GM12878 (cell line): ENCODE measurements around the gene SARS1. TPM values are rescaled to one million over a fixed set of nuclear protein-coding genes. Genes with fewer than 3 reads are reported as not detected.

ENCODE experiments used
- ATAC-seq: fragments of 200-7000 bp; cut with Tn5 transposase; 3 replicates; pipeline ENCODE4 v1.9.1; 2020; ENCODE audit warnings: mild to moderate bottlenecking, moderate library complexity
- BruUV-seq: library from RNA; stranded (reverse); fragments of 400-500 nt; replicated peaks from 2 replicates; lab custom pipeline; 2021; lab: Mats Ljungman, UMichigan
- CTCF ChIA-PET: fragments of 300-600 bp; sonication (Branson Sonifier 250); formaldehyde crosslinking; extraction: SDS; loops from one replicate; lab custom pipeline; 2021; ENCODE audit warnings: inconsistent platforms; lab: Yijun Ruan, JAX
- POLR2A ChIA-PET: fragments of 350-600 bp; formaldehyde crosslinking; extraction: SDS; loops from one replicate; lab custom pipeline; 2021; ENCODE audit warnings: inconsistent platforms; lab: Charles Lee
- RAD21 ChIA-PET: fragments of 300-600 bp; sonication (Branson Sonifier 250); formaldehyde crosslinking; loops from one replicate; lab custom pipeline; 2023; ENCODE audit warnings: antibody characterized with exemption; ENCODE audit not compliant: unreplicated experiment; lab: Charles Lee
- SMC1A ChIA-PET: fragments of 300-600 bp; sonication (Branson Sonifier 250); formaldehyde crosslinking; loops from one replicate; lab custom pipeline; 2023; ENCODE audit not compliant: unreplicated experiment, uncharacterized antibody; lab: Charles Lee
- DNase-seq: peaks from one replicate; pipeline ENCODE4 v3.0.0-alpha.2; 2011; ENCODE audit warnings: low read depth, low spot score
- FAIRE-seq: peaks from 3 replicates; lab custom pipeline; 2011; peaks lifted over from hg19 to GRCh38; lab: Jason Lieb, UNC
- H2AFZ ChIP-seq: 2 replicates; pipeline ENCODE4 v1.6.0; 2011; ENCODE audit warnings: low read depth, low read length, control low read depth; ENCODE audit not compliant: control insufficient read depth
- H3K27ac ChIP-seq: 2 replicates; pipeline ENCODE4 v1.5.1; 2011; ENCODE audit warnings: control low read depth; ENCODE audit not compliant: control insufficient read depth, insufficient read depth
- H3K27me3 ChIP-seq, 2 experiments: replicated peaks in 1 of 2; 2 replicates each; pipeline versions ENCODE4 v1.6.0 to v1.6.1; 2011; ENCODE audit warnings: low read length in 1 of 2; ENCODE audit not compliant: control insufficient read depth in 2 of 2, insufficient read depth in 2 of 2
- H3K36me3 ChIP-seq, 2 experiments: 2 replicates each; pipeline ENCODE4 v1.5.1; 2011; ENCODE audit warnings: low read length in 1 of 2; ENCODE audit not compliant: control insufficient read depth in 2 of 2, insufficient read depth in 2 of 2
- H3K4me1 ChIP-seq: 2 replicates; pipeline ENCODE4 v1.6.1; 2011; ENCODE audit warnings: mild to moderate bottlenecking, low read length, moderate library complexity, mixed read lengths; ENCODE audit not compliant: control insufficient read depth, insufficient read depth
- H3K4me2 ChIP-seq: 2 replicates; pipeline ENCODE4 v1.6.0; 2011; ENCODE audit warnings: control low read depth; ENCODE audit not compliant: control insufficient read depth, insufficient read depth
- H3K4me3 ChIP-seq: fragments of 200-600 bp; sonication (generic); 2 replicates; pipeline ENCODE4 v1.5.1; 2016
- H3K79me2 ChIP-seq: 2 replicates; pipeline ENCODE4 v1.6.0; 2011; ENCODE audit warnings: low read length; ENCODE audit not compliant: control insufficient read depth, insufficient read depth
- H3K9ac ChIP-seq: 2 replicates; pipeline ENCODE4 v1.8.0; 2011; ENCODE audit warnings: low read length, control low read depth, mixed read lengths; ENCODE audit not compliant: control insufficient read depth, insufficient read depth
- H3K9me3 ChIP-seq: replicated peaks from 3 replicates; pipeline ENCODE4 v1.5.1; 2011; ENCODE audit warnings: mild to moderate bottlenecking, low read length; ENCODE audit not compliant: control insufficient read depth, insufficient read depth
- H4K20me1 ChIP-seq: 2 replicates; pipeline ENCODE4 v1.6.0; 2011; ENCODE audit not compliant: control insufficient read depth, insufficient read depth
- BCL11A ChIP-seq: IDR thresholded peaks from 2 replicates; pipeline ENCODE4 v1.6.1; 2011; ENCODE audit warnings: low read depth, low read length
- EGR1 ChIP-seq, 2 experiments: IDR thresholded peaks; 1 replicate in 1 of 2; 2 replicates in 1 of 2; pipeline ENCODE4 v1.6.1; 2011 to 2012; ENCODE audit warnings: low read depth in 2 of 2, low read length in 2 of 2, borderline replicate concordance in 1 of 2, mild to moderate bottlenecking in 1 of 2, moderate library complexity in 1 of 2
- EP300 ChIP-seq, 2 experiments: fragments of 150-350 bp in 1 of 2; IDR thresholded peaks; 2 replicates each; pipeline ENCODE4 v1.6.1; 2011 to 2012; ENCODE audit warnings: low read depth in 2 of 2, low read length in 2 of 2, borderline replicate concordance in 1 of 2, improper control_type of control experiment in 1 of 2, inconsistent platforms in 1 of 2; ENCODE audit not compliant: control insufficient read depth in 1 of 2
- ESRRA ChIP-seq: IDR thresholded peaks from 2 replicates; pipeline ENCODE4 v1.6.1; 2012; ENCODE audit warnings: mild to moderate bottlenecking, low read length, improper control_type of control experiment
- HDAC6 ChIP-seq: fragments of 200-600 bp; sonication (generic); IDR thresholded peaks from one replicate; pipeline ENCODE4 v1.8.0; 2017; ENCODE audit warnings: antibody characterized with exemption; ENCODE audit not compliant: unreplicated experiment
- RCOR1 ChIP-seq: conservative IDR thresholded peaks from 2 replicates; pipeline ENCODE4 v1.6.1; 2012; ENCODE audit warnings: low read depth, low read length, improper control_type of control experiment
- SMC3 ChIP-seq: IDR thresholded peaks from 2 replicates; pipeline ENCODE4 v1.6.1; 2011; ENCODE audit warnings: low read length, improper control_type of control experiment, borderline replicate concordance
- TAF1 ChIP-seq: IDR thresholded peaks from 2 replicates; pipeline ENCODE4 v1.6.1; 2011; ENCODE audit warnings: mild to moderate bottlenecking, low read depth, low read length, borderline replicate concordance
- ZNF207 ChIP-seq: fragments of 450-650 bp; IDR thresholded peaks from 2 replicates; pipeline ENCODE4 v1.6.1; 2014; ENCODE audit warnings: antibody characterized with exemption, mild to moderate bottlenecking, borderline replicate concordance
- ZNF622 ChIP-seq: fragments of 450-650 bp; IDR thresholded peaks from 2 replicates; pipeline ENCODE4 v1.6.1; 2017; ENCODE audit warnings: mild to moderate bottlenecking, inconsistent platforms
- WGBS: methylation state at CpG from one replicate; pipeline ENCODE4 v1.1.6; 2016; ENCODE audit warnings: low lambda C conversion rate; ENCODE audit not compliant: insufficient replicate concordance, insufficient coverage; ENCODE audit errors: missing lambda C conversion rate; 5-methylcytosine and 5-hydroxymethylcytosine counted together
- in situ Hi-C: fragments of 300-500 bp; cut with MboI; formaldehyde crosslinking; loops from 9 replicates; pipeline ENCODE4 v1.14.3; 2018; ENCODE audit warnings: mixed read lengths
- intact Hi-C: fragments of 100-400 bp; cut with micrococcal nuclease; formaldehyde crosslinking; loops from one replicate; pipeline ENCODE4 v1.14.2; 2022; ENCODE audit not compliant: unreplicated experiment
- polyA plus RNA-seq, 11 experiments: library from polyadenylated mRNA; depleted of rRNA in 4 of 11; unstranded in 6 of 11; stranded (reverse) in 5 of 11; fragments of >200 nt; fragmentation: Nextera tagmentation in 4 of 11; fragmentation: Illumina TruSeq in 1 of 11; extraction: Ambion mirVana in 4 of 11; extraction: Trizol in 1 of 11; gene quantifications; 1 replicate in 1 of 11; 2 replicates in 10 of 11; pipeline versions ENCODE4 v1.2.1 to v1.2.3, GENCODE V29; 2011 to 2016; ENCODE audit warnings: inconsistent platforms in 2 of 11, missing spikeins in 2 of 11, low read depth in 1 of 11
- total RNA-seq, 4 experiments: library from RNA; depleted of rRNA in 3 of 4; stranded (reverse); fragments of >200 nt in 3 of 4; fragmentation: Illumina TruSeq in 1 of 4; extraction: Trizol in 1 of 4; gene quantifications; 2 replicates each; pipeline versions ENCODE4 v1.2.1 to v1.2.3, GENCODE V29; 2013 to 2021
- TF ChIP-seq, protein P1 (sequence below): fragments of 450-650 bp; IDR thresholded peaks from 2 replicates; pipeline ENCODE4 v1.6.1; 2016; ENCODE audit warnings: mild to moderate bottlenecking
- TF ChIP-seq, protein P2 (sequence below): fragments of 450-650 bp; IDR thresholded peaks from 2 replicates; pipeline ENCODE4 v1.6.1; 2017; ENCODE audit warnings: mild to moderate bottlenecking
- TF ChIP-seq, protein P3 (sequence below): fragments of 450-650 bp; IDR thresholded peaks from 2 replicates; pipeline ENCODE4 v1.6.1; 2014; ENCODE audit warnings: mild to moderate bottlenecking

SARS1 gene
- total and polyA plus RNA-seq, 10 of the 15 experiments (the other 5 are each of a cell fraction or from before 2014, with no cell fraction given): 103 to 202 (median 138) TPM

DNA sequence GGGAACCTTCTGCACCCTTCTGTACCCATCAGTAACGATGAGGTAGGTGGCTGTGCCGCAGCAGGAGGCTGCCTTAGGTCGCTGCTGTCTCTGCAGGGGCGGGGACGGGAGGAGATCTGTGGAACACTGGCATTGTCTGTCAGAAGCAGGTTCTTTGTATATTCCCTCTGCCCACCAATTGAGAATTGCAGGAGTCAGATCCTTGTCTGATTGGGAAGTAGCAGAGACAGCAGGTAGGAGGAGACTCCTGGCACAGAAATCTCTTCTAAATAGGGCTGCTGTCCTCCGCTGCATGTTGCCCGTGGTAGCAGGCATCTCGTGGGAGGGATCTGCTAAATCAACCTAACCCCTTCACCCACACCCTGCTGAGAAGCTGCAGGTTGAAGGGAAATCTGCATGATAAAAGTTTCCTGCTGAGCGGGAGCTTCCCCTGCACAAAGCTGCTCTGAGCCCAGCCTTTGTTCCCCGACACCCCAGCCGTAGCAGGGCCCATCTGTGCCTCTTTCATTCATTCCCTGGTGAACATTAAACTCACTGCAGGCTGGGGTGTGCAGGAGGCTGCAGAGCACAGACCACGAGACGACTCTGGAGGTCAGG lies 15.9 kb downstream of the SARS1 start:
- H2AFZ ChIP-seq: no peak overlapping the region
- RAD21 ChIA-PET: no interaction called here
- WGBS: 90% methylated on average over 13 of the region's 13 CpGs
- H3K4me2 ChIP-seq: no peak overlapping the region
- no peak overlapping the region for H3K27ac ChIP-seq
- in situ Hi-C loops (no loop called here), intact Hi-C loops (no loop called here)
- no peaks in the 10 kb centered on the region for H3K79me2 ChIP-seq
- H3K9ac ChIP-seq: no peak overlapping the region
- no TSS peak for BruUV-seq
- no peaks in the 10 kb centered on the region for H3K27me3 ChIP-seq
- FAIRE-seq: no peak
- no peak for DNase-seq
- H3K9me3 ChIP-seq: no peaks in the 10 kb centered on the region
- ATAC-seq: no peak
- SMC1A ChIA-PET: no interaction called here
- no peak overlapping the region for H3K4me3 ChIP-seq
- H4K20me1 ChIP-seq: no peaks in the 10 kb centered on the region
- H3K36me3 ChIP-seq: peaks cover 12 to 21% of the 10 kb centered on the region in 2 experiments
- no peaks in the 10 kb centered on the region for H3K4me1 ChIP-seq
- POLR2A ChIA-PET: no interaction called here
- CTCF ChIA-PET: interaction anchor here (1.3 to 1.5 kb wide), 2 partner anchors 15 to 28 kb away, joined by 3 to 4 read pairs; no protein-coding TSS in a partner anchor
- TF ChIP-seq RCOR1 (no peak), TAF1 (no peak)

DNA sequence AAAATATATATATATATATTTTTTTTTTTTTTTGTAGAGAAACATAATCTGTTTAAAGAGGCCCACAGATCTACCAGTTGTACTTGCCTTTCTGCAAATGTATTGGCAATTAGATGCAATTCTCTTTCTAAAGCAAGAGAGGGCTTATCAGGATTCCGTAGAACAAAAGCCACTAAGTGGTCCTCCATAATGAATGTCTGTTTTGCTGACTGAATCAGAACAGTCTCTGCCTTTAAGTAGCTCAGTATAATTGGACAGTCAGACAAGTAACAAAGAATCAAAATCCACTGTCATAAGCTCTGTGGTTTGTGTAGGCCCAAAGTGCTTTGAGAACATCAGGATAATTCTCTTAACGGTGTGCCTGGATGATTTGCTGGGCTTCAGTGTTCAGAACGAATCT lies 17.3 kb downstream of the SARS1 start:
- SMC1A ChIA-PET: no interaction called here
- in situ Hi-C loops (no loop called here), intact Hi-C loops (no loop called here)
- Histone ChIP-seq H3K9ac (no peak overlapping the region), H3K4me1 (no peaks in the 10 kb centered on the region), H3K9me3 (no peaks in the 10 kb centered on the region), H3K4me2 (no peak overlapping the region), H3K27ac (no peak overlapping the region), H3K36me3 (peaks cover 19 to 29% of the 10 kb centered on the region in 2 experiments), H4K20me1 (no peaks in the 10 kb centered on the region), H3K79me2 (no peaks in the 10 kb centered on the region), H3K4me3 (no peak overlapping the region), H2AFZ (no peak overlapping the region), H3K27me3 (no peaks in the 10 kb centered on the region)
- CTCF ChIA-PET: interaction anchor here (1.3 to 1.5 kb wide), 4 partner anchors 16 to 302 kb away, joined by 3 to 4 read pairs (median 4); no protein-coding TSS in a partner anchor
- FAIRE-seq: no peak
- DNase-seq: no peak
- BruUV-seq: TSS peak; percentile 57
- RAD21 ChIA-PET: no interaction called here
- no peak for ATAC-seq
- POLR2A ChIA-PET: no interaction called here
- WGBS: 80% methylated on average over 3 of the region's 3 CpGs
- TF ChIP-seq, protein P1, sequence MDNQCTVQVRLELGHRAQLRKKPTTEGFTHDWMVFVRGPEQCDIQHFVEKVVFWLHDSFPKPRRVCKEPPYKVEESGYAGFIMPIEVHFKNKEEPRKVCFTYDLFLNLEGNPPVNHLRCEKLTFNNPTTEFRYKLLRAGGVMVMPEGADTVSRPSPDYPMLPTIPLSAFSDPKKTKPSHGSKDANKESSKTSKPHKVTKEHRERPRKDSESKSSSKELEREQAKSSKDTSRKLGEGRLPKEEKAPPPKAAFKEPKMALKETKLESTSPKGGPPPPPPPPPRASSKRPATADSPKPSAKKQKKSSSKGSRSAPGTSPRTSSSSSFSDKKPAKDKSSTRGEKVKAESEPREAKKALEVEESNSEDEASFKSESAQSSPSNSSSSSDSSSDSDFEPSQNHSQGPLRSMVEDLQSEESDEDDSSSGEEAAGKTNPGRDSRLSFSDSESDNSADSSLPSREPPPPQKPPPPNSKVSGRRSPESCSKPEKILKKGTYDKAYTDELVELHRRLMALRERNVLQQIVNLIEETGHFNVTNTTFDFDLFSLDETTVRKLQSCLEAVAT: no peak
- TF ChIP-seq ZNF207: no peak
- TF ChIP-seq ZNF622: no peak
- no peak for TF ChIP-seq HDAC6
- TF ChIP-seq EGR1 (IDR thresholded peaks at IDR 0.05; ENCODE audit: borderline replicate concordance in 1 of 2, low read depth in 2 of 2, low read length in 2 of 2): no peak
- TF ChIP-seq EP300 (IDR thresholded peaks at IDR 0.05; ENCODE audit: borderline replicate concordance in 1 of 2, control insufficient read depth in 1 of 2, low read depth in 2 of 2, low read length in 2 of 2): no peak
- TF ChIP-seq, protein P2, sequence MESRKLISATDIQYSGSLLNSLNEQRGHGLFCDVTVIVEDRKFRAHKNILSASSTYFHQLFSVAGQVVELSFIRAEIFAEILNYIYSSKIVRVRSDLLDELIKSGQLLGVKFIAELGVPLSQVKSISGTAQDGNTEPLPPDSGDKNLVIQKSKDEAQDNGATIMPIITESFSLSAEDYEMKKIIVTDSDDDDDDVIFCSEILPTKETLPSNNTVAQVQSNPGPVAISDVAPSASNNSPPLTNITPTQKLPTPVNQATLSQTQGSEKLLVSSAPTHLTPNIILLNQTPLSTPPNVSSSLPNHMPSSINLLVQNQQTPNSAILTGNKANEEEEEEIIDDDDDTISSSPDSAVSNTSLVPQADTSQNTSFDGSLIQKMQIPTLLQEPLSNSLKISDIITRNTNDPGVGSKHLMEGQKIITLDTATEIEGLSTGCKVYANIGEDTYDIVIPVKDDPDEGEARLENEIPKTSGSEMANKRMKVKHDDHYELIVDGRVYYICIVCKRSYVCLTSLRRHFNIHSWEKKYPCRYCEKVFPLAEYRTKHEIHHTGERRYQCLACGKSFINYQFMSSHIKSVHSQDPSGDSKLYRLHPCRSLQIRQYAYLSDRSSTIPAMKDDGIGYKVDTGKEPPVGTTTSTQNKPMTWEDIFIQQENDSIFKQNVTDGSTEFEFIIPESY: no peak
- TF ChIP-seq SMC3: no peak
- TF ChIP-seq ESRRA: no peak
- TF ChIP-seq, protein P3, sequence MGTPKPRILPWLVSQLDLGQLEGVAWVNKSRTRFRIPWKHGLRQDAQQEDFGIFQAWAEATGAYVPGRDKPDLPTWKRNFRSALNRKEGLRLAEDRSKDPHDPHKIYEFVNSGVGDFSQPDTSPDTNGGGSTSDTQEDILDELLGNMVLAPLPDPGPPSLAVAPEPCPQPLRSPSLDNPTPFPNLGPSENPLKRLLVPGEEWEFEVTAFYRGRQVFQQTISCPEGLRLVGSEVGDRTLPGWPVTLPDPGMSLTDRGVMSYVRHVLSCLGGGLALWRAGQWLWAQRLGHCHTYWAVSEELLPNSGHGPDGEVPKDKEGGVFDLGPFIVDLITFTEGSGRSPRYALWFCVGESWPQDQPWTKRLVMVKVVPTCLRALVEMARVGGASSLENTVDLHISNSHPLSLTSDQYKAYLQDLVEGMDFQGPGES: no peak
- no peak for TF ChIP-seq BCL11A
